HepG2 (cell line): ENCODE data around the gene FOXD3. TPM values are rescaled to one million over a fixed set of nuclear protein-coding genes. Genes with fewer than 3 reads are reported as not detected.

Source experiments
- ATAC-seq: fragments of 200-7000 bp; cut with Tn5 transposase; 3 replicates; pipeline ENCODE4 v1.9.1; 2020; ENCODE audit warnings: mild to moderate bottlenecking, moderate library complexity
- BruUV-seq: library from RNA; stranded (reverse); fragments of 400-500 nt; replicated peaks from 2 replicates; lab custom pipeline; 2021; lab: Mats Ljungman, UMichigan
- CTCF ChIA-PET: fragments of 300-600 bp; formaldehyde crosslinking; extraction: SDS; loops from one replicate; lab custom pipeline; 2021; ENCODE audit warnings: low total read pairs, inconsistent platforms, low intra/inter-chr PET ratio; lab: Yijun Ruan, JAX
- POLR2A ChIA-PET: fragments of 350-600 bp; sonication (Branson Sonifier 250); formaldehyde crosslinking; loops from one replicate; lab custom pipeline; 2020; ENCODE audit warnings: antibody characterized with exemption, inconsistent platforms; lab: Yijun Ruan, JAX
- DNase-seq: peaks from one replicate; pipeline ENCODE4 v3.0.0-alpha.2; 2015; ENCODE audit warnings: low spot score
- FAIRE-seq: peaks from 3 replicates; lab custom pipeline; 2011; peaks lifted over from hg19 to GRCh38; lab: Jason Lieb, UNC
- H2AFZ ChIP-seq: one replicate; pipeline ENCODE4 v1.6.1; 2011; ENCODE audit warnings: low read length, inconsistent platforms
- H3K27ac ChIP-seq: fragments of 300-600 bp; 3 replicates; pipeline ENCODE4 v1.8.0; 2011; ENCODE audit warnings: mixed run types, mild to moderate bottlenecking, mixed read lengths, low read length, inconsistent platforms; ENCODE audit not compliant: insufficient read depth; ENCODE audit errors: extremely low read length
- H3K27me3 ChIP-seq, 2 experiments: fragments of 200-600 bp in 1 of 2; 2 replicates in 1 of 2; 3 replicates in 1 of 2; pipeline versions ENCODE4 v1.6.0 to v1.8.0; 2011; ENCODE audit warnings: low read length in 2 of 2, mild to moderate bottlenecking in 2 of 2, moderate library complexity in 2 of 2, inconsistent platforms in 1 of 2; ENCODE audit not compliant: insufficient read depth in 2 of 2, control insufficient read depth in 1 of 2
- H3K36me3 ChIP-seq, 2 experiments: fragments of 200-600 bp in 1 of 2; replicated peaks in 1 of 2; 2 replicates in 1 of 2; 3 replicates in 1 of 2; pipeline versions ENCODE4 v1.5.1 to v1.8.0; 2011; ENCODE audit warnings: low read length in 2 of 2, inconsistent platforms in 1 of 2; ENCODE audit not compliant: insufficient read depth in 2 of 2, control insufficient read depth in 1 of 2
- H3K4me1 ChIP-seq: 2 replicates; pipeline ENCODE4 v1.5.1; 2012; ENCODE audit warnings: low read length, inconsistent platforms; ENCODE audit not compliant: insufficient read depth
- H3K4me2 ChIP-seq: 2 replicates; pipeline ENCODE4 v1.6.0; 2011; ENCODE audit warnings: low read depth, low read length, inconsistent platforms
- H3K4me3 ChIP-seq, 3 experiments: fragments of 200-600 bp in 1 of 3; sonication (generic), shearing (Covaris generic) in 1 of 3; replicated peaks in 1 of 3; 2 replicates each; pipeline ENCODE4 v1.5.1; 2011 to 2016; ENCODE audit warnings: low read length in 3 of 3, inconsistent platforms in 2 of 3, low read depth in 2 of 3, mild to moderate bottlenecking in 2 of 3, control low read depth in 1 of 3, mixed read lengths in 1 of 3; ENCODE audit not compliant: insufficient read depth in 1 of 3
- H3K79me2 ChIP-seq: one replicate; pipeline ENCODE4 v1.6.1; 2011; ENCODE audit warnings: low read length, inconsistent platforms; ENCODE audit not compliant: insufficient read depth
- H3K9ac ChIP-seq: 2 replicates; pipeline ENCODE4 v1.6.0; 2011; ENCODE audit warnings: mild to moderate bottlenecking, low read depth, low read length, inconsistent platforms; ENCODE audit not compliant: insufficient read depth
- H3K9me3 ChIP-seq: 2 replicates; pipeline ENCODE4 v1.5.1; 2012; ENCODE audit warnings: mild to moderate bottlenecking, low read length
- H4K20me1 ChIP-seq: 2 replicates; pipeline ENCODE4 v1.6.0; 2011; ENCODE audit warnings: inconsistent platforms, mild to moderate bottlenecking, low read length, moderate library complexity; ENCODE audit not compliant: insufficient read depth
- FOXP4 ChIP-seq: sonication (generic); formaldehyde crosslinking; IDR thresholded peaks from 2 replicates; pipeline ENCODE4 v1.4.0; 2020; ENCODE audit warnings: missing genetic modification reagents
- KDM1A ChIP-seq: IDR thresholded peaks from 2 replicates; pipeline ENCODE4 v1.6.1; 2016; ENCODE audit warnings: missing compliant biosample characterization
- MAZ ChIP-seq, 2 experiments: sonication (generic) in 1 of 2; formaldehyde crosslinking in 1 of 2; IDR thresholded peaks; 2 replicates each; pipeline versions ENCODE4 v1.5.0 to v1.6.1; 2012 to 2020; ENCODE audit warnings: low read depth in 2 of 2, mild to moderate bottlenecking in 2 of 2, borderline replicate concordance in 1 of 2, improper control_type of control experiment in 1 of 2, low read length in 1 of 2, missing genetic modification reagents in 1 of 2, moderate library complexity in 1 of 2
- MXD4 ChIP-seq: IDR thresholded peaks from 2 replicates; pipeline ENCODE4 v1.6.1; 2016; ENCODE audit warnings: mild to moderate bottlenecking, missing biosample characterization, missing genetic modification reagents
- NFIB ChIP-seq: sonication (generic); formaldehyde crosslinking; IDR thresholded peaks from 2 replicates; pipeline ENCODE4 v1.9.0; 2021; ENCODE audit warnings: missing genetic modification reagents, mild to moderate bottlenecking, borderline replicate concordance
- PHF5A ChIP-seq: IDR thresholded peaks from one replicate; pipeline ENCODE4 v1.6.1; 2018; ENCODE audit warnings: low read depth, missing genetic modification reagents; ENCODE audit not compliant: unreplicated experiment
- SNRNP70 ChIP-seq: fragments of 200-400 bp; formaldehyde crosslinking; IDR thresholded peaks from 2 replicates; pipeline ENCODE4 v1.6.1; 2017; ENCODE audit warnings: mild to moderate bottlenecking, low read depth, low read length, moderate library complexity
- SP1 ChIP-seq, 2 experiments: fragments of 450-650 bp in 1 of 2; sonication (generic) in 1 of 2; formaldehyde crosslinking in 1 of 2; IDR thresholded peaks; 2 replicates each; pipeline versions ENCODE4 v1.4.0 to v1.6.1; 2016 to 2020; ENCODE audit warnings: missing genetic modification reagents in 1 of 2
- TAF1 ChIP-seq: sonication (generic); formaldehyde crosslinking; IDR thresholded peaks from 2 replicates; pipeline ENCODE4 v1.4.0; 2020; ENCODE audit warnings: missing genetic modification reagents
- ZNF614 ChIP-seq: IDR thresholded peaks from 2 replicates; pipeline ENCODE4 v1.6.1; 2018; ENCODE audit warnings: missing biosample characterization, missing genetic modification reagents, inconsistent platforms, borderline replicate concordance
- ZNF747 ChIP-seq: sonication (generic); formaldehyde crosslinking; IDR thresholded peaks from 2 replicates; pipeline ENCODE4 v1.8.1; 2023; ENCODE audit warnings: missing genetic modification reagents, mild to moderate bottlenecking, borderline replicate concordance
- WGBS: methylation state at CpG from one replicate; pipeline ENCODE4 v1.1.6; 2017; ENCODE audit warnings: low lambda C conversion rate; 5-methylcytosine and 5-hydroxymethylcytosine counted together
- in situ Hi-C: cut with HindIII; loops from 2 replicates; pipeline ENCODE4 v1.10.0; 2017; ENCODE audit warnings: low pct_unique_long_range_greater_than_20kb; ENCODE audit not compliant: extremely low pct_ligation_motif_present
- intact Hi-C: fragments of 100-400 bp; cut with micrococcal nuclease; formaldehyde crosslinking; loops from one replicate; pipeline ENCODE4 v1.10.0; 2022; ENCODE audit not compliant: unreplicated experiment
- polyA plus RNA-seq, 8 experiments: library from polyadenylated mRNA; depleted of rRNA in 3 of 8; stranded (reverse) in 7 of 8; unstranded in 1 of 8; fragments of >200 nt; fragmentation: Illumina TruSeq in 4 of 8; extraction: Trizol in 4 of 8; gene quantifications; 2 replicates each; pipeline versions ENCODE4 v1.2.1 to v1.2.3, GENCODE V29; 2011 to 2016; ENCODE audit warnings: low read depth in 4 of 8, missing spikeins in 1 of 8, mixed read lengths in 1 of 8; ENCODE audit not compliant: insufficient read depth in 1 of 8
- total RNA-seq, 5 experiments: library from RNA; depleted of rRNA; stranded (reverse); fragments of >200 nt; fragmentation: Illumina TruSeq; extraction: Trizol; gene quantifications; 2 replicates each; pipeline ENCODE4 v1.2.3, GENCODE V29; 2016; ENCODE audit warnings: low read depth in 1 of 5

The FOXD3 gene
- total and polyA plus RNA-seq, 2 of the 13 experiments (the other 11 are each of a cell fraction or from before 2014, with no cell fraction given): not detected

- H3K4me3 ChIP-seq: no peak overlapping the region
- no peaks in the 10 kb centered on the region for H4K20me1 ChIP-seq
- no peak overlapping the region for H3K27ac ChIP-seq
- DNase-seq: no peak
- no TSS peak for BruUV-seq
- in situ Hi-C loops: no loop called here
- ChIA-PET POLR2A (no interaction called here), CTCF (no interaction called here)
- peaks cover 22% of the 10 kb centered on the region for H3K4me1 ChIP-seq
- no peaks in the 10 kb centered on the region for H3K9me3 ChIP-seq
- no peak for FAIRE-seq
- no peaks in the 10 kb centered on the region for H3K36me3 ChIP-seq
- H3K4me2 ChIP-seq: no peak overlapping the region
- no peak for ATAC-seq
- no peak overlapping the region for H2AFZ ChIP-seq
- intact Hi-C loops: no loop called here
- no peaks in the 10 kb centered on the region for H3K79me2 ChIP-seq
- no peak for TF ChIP-seq NFIB (CRISPR knock-in tag)
- no peak for TF ChIP-seq KDM1A (CRISPR knock-in tag)
- no peak for TF ChIP-seq ZNF747 (CRISPR knock-in tag)
- no peak for TF ChIP-seq MXD4 (CRISPR knock-in tag)
- no peak for TF ChIP-seq PHF5A (CRISPR knock-in tag)
- TF ChIP-seq SNRNP70: no peak
- no peak for TF ChIP-seq SP1 (IDR thresholded peaks at IDR 0.05)
- no peak for TF ChIP-seq SP1 (CRISPR knock-in tag; IDR thresholded peaks at IDR 0.05)
- TF ChIP-seq ZNF614: no peak
- no peak for TF ChIP-seq TAF1 (CRISPR knock-in tag)
- no peak for TF ChIP-seq FOXP4 (CRISPR knock-in tag)
- TF ChIP-seq MAZ (IDR thresholded peaks at IDR 0.05; ENCODE audit: borderline replicate concordance, low read depth, low read length): no peak
- no peak for TF ChIP-seq MAZ (CRISPR knock-in tag; IDR thresholded peaks at IDR 0.05; ENCODE audit: low read depth)
- TF ChIP-seq, all 625 proteins: peak for 0
- Histone ChIP-seq H3K9ac (no peak overlapping the region), H3K27me3 (peaks cover 9 to 63% of the 10 kb centered on the region in 2 experiments)
- WGBS: 85% methylated on average over 38 of the region's 114 CpGs
Observed at GRCh38 chr1:63323865-63324778, 1.8 kb downstream of the FOXD3 start.
